HL-60/S4 treated with phorbol 12-myristate 13-acetate at 8.2 ng/mL for 4 days and 3 days (cell line): ENCODE results near the gene MAPK8.

Experiments
- in situ Hi-C: fragments of 300-500 bp; cut with MboI; formaldehyde crosslinking; loops from 2 replicates; pipeline ENCODE4 v1.15.0; 2022; ENCODE audit warnings: low sequenced_read_pairs

Gene MAPK8

DNA sequence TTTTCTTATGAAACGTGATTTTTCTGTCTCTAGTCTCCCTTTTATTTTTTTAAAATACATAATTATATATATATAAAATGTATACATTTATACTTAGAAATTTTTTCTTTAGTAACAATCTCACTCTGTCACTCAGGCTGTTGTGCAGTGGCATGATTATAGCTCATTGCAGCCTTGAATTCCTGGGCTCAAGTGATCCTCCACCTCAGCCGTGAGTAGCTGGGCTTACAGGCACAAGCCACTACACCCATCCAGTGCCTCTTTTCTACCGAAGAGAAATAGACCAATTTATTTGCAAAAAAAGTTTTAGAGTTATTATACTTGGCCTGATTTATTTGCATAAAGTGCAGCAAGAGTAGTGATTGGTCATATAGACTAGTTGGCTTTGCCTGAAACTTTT, 72.2 kb downstream of the MAPK8 start:
- in situ Hi-C loops = no loop called here

DNA sequence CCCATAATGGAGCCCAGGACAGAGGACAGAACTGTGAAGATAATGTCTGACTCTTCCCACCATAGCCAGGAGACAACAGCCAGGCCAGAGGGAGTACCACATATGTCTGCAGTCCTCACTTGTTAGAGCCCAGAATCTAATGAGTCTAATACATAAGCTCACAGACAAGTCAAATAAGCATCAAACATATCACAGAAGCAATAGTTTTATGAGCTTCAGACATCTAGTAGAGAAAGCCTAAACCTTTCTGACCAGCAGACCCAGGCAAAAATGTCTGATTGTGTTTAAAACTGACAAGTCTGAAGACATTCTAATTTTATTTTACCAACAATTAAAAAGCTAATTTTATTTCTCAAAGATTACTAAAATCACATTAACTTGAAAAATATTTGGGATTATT, 75.5 kb downstream of the MAPK8 start:
- in situ Hi-C loops = no loop called here

DNA sequence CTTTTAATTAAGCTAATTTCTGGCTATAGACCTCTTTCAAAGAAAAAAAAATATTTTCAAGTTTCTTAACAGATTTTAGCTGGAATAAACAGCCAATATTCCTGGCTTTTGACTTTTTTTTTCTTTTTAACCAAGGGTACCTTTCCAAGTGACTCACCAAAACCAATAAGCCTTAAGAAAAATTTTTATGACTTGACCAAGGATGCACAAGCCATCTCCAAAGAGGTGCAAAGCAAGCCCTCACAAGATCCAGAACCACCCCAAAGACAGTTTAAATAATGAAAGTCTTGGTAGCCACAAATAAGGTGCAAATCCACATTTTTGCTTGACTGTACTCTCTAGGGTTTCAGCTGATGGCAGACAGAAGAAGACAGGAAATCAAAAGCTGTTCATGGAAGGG, 76.5 kb downstream of the MAPK8 start:
- in situ Hi-C loops = no loop called here

DNA sequence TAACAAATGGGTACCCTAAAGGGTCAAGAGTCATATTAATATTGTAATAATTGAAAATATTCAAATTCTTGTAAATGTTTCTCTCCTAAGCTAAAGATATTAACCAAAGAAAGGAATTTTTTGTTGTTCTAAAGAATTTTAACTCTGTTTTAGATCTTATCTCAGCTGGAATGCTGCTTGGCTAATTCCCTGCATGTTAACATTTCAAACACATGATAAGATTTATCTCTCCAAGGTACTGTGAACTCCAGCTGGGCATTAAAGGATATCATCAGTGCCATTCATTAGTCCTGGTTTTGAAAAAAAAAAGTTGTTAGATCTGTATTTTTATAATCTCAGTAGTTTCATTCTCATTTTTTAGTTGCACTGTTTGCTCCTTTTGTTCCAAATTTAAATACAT, 76.9 kb downstream of the MAPK8 start:
- in situ Hi-C loops = no loop called here

DNA sequence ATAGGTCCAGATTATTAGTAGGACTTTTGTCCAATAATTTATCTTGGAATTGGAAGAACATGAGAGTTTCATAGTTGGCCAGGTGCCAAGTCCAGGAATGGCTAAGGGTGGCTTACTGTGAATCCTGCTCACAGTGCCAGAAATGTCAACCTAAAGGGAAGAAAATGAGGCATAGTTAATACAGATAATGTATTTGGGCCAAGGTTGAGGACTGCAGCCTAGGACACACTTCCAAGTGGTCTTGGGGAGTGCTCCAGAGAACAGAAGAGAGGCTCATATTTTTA, 78.2 kb downstream of the MAPK8 start:
- in situ Hi-C loops = no loop called here

DNA sequence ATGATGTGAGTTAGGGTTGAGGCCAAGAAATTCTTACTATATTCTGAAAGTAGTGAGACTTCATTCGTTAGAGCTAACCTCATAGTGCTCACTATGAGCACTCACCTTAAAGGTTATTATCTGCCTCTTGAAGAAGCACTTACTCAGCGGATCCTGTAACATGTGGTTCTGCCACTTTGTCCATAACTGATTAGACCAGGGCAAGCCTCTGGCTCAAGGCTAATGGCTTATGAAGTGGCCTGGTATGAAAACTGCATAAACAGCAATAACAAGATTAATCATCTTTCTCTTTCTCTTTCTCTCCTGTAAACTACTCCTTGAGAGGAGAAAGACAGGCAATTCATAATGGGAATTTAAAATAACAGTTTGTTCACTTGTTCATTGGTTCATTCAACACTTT, 82.8 kb downstream of the MAPK8 start:
- in situ Hi-C loops = no loop called here

DNA sequence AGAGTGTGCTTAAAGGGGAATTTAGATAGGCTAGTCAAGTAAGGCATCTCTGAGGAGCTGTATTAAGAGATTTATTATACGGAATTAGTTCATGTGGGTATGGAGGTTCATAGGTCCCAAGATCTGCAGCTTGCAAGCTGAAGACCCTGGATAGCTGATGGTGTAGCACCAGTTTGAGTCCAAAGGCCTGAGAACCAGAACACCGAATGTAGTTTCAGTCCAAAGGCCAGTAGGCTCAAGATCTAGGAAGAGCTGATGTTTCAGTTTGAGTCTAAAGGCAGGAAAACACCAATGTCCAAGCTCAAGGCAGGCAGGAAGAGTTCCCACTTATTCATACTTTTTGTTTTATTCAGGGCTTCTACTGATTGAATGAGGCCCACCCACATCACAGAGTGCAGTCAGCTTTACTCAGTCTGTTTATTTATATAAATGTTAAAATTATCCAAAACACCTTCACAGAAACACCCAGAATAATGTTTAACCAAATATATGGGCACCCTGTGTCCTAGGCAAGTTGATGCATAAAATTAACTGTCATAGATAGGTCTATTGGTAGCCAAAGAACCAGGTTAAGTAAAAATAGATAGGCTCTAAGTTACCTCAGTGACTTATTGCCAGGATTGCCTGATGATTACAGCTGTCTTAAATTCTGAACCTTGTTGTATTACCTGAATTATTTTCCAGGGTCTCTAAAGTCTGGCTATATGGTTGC, 83.5 kb downstream of the MAPK8 start:
- in situ Hi-C loops = no loop called here

DNA sequence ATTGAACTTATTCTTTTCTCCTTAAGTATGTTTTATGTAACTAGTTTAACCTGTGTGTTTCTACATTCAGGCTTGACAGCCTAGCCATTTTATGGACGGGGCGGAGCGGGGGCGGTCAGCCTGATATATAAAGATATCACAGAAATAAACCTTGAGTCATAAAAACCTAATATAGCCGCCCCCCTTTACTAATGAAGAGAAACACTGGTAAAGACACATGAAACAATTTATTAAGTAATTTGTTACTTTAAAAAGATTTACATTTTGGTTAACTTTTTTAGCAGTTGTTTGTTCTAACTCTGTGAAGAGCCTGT, 84.0 kb downstream of the MAPK8 start:
- in situ Hi-C loops = no loop called here

DNA sequence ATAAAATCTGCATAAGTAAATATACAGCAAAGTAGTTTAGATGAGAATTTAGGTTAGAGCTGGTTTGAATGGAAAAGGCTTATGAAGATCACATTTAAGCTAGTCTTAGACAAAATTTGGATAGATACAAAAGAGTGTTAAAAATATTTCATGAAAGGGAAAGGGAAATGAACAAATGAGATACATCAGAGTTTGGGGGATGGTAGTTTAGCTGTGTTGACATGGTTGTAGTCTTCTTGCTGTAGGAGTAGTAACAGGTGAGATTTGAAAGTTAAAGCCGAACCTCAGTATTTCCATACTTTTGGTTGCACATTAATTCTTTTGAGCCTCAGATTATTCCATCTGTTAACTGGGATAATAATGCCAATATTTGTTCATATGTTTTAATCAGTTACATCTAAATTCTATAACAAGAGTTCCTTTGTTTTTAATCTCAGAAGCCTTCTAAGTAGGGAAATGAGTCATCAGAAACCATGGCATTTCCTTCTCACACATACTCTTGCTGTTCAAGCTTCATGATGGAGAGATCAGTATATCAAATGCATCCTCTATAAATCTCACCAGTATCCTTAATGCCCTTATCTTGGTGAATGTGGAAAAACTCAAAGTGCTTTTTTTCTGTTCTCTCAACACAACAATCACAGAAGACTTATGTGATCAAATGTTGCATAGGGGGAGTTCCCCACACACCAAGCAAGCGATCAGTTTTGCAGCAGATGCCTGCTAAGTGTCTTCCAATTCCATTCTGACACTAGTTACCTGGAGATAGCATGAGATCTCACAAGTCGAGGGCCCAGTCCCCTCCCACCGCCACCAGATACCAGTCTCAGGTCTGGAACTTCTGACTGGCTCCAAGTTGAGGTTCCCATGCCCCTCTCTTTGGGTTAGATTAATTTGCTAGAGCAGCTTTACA, 84.7 kb downstream of the MAPK8 start:
- in situ Hi-C loops = no loop called here

DNA sequence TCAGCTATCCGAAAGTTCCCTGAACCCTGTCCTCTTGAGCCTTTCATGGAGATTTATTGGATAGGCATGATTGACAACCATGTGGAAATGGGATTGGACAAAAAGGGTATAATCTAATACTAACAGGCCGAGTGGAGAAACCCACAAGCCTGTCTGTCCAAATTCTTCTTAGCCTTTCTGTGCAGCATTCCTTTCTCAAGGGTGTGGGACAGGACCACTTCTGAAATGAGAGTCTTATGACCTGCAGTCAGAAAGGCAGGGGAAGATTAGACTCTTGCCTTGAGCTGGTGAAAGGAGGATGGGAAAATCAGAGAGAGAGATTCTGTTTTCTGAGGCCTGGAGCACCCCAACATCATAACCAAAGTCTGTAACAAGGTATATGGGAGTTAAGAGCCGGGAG, 85.5 kb downstream of the MAPK8 start:
- in situ Hi-C loops = no loop called here

DNA sequence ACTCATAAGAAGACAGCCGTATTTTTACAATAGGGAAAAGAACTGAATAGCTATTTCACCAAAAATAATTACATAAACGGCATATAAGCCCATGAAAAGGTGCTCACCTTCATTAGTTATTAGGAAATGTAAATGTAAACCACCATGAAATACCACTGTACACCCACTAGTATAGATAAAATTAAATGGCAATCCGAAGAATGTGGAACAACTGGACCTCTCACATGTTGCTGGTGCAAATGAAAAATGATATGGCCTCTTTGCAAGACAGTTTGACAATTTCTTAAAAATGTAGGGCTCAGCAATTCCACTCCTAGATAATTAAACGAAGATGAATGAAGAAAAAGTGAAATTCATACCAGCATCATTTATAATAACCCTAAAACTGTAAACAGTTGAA, 91.8 kb downstream of the MAPK8 start:
- in situ Hi-C loops = no loop called here

DNA sequence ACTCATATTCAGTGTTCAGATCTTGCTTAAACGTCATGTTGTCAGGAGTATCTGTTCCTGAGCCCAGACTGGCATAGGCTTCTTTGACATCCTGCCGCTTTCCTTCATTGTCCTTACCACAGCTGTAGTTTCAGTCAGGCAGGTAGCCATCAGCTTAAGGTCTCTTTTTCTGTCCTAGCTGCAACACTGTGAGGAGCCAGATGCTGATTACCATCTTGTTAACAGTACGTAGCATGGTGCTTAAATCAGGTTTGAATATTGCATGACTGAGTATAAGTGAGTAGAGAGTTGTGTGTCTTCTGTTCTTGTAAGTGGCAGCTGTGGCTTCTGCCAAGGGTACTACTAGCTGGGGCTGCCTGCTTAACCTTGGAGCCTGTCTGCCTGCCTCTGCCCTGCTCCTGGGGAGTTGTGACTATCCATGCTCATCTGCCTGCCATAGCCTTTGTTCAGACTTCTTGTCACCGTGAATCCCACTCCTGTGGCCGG, 92.6 kb downstream of the MAPK8 start:
- in situ Hi-C loops = no loop called here

DNA sequence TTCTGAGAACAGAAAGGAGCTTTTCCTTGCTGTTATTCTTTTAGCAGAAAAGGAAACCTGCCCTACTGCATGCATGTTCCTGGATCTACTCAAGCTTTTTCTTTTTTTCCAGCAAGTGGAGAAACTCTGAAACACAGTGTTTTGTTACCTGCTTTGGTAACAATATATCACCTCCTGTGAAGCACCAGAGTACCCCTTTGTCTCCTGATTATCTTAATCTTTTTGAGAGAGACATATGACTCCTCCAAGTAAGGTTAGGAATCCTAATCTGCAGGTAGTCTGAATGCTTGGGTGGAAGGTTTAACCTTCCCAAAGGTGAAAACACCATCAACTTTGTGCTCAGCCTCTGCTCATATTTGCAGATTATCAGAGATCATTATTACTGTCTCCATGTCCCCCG, 93.1 kb downstream of the MAPK8 start:
- in situ Hi-C loops = no loop called here

DNA sequence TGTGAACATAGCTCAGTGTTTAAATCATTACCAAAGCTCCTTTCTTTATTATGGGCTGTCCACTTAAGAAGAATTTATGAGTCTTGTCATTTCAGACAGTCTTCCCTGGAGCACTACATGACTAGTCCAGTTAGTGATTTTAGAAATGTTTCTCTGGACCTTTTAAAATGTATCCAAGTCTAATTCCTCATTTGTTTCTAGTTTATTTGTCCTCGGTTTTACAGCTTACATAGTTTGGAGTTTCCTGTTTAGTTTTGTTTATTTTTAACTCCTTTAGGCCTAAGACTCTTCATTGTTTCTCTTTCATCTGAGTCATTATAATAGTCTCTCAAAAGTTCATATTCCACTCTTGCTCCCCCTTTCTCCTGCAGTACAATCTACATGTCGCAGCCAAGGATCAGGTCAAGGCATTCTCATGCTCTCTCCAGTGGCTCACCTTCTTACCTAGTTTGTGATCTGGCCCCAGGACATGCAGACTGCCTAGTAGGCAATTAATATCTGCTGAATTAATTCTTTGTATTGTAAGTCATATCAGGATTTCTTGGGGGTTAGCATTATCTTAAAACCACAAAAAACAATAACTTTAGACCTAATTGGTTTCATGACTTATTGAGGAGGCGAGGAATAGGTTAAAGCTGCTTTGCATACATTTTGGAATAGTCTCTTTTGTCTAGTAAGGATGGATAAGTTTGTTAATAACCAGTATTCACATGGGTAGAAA, 93.8 kb downstream of the MAPK8 start:
- in situ Hi-C loops = no loop called here

DNA sequence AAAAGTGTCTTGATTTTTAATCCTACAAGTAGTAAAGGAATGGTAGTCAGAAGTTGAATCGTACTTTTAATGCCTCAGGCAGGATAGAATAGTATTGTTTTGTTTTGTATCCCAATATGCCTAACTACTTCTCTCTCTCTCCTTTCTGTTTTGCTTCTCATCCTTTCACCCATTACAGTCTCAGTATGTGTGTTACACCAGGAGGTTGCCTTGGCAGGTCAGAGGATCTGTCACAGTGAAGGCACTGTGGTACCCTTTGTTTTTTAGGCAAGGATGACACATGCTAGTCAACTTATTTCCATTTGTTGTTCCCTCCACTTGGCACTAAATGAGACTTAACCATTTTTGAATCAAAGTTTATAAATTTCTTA, 94.4 kb downstream of the MAPK8 start:
- in situ Hi-C loops = no loop called here

DNA sequence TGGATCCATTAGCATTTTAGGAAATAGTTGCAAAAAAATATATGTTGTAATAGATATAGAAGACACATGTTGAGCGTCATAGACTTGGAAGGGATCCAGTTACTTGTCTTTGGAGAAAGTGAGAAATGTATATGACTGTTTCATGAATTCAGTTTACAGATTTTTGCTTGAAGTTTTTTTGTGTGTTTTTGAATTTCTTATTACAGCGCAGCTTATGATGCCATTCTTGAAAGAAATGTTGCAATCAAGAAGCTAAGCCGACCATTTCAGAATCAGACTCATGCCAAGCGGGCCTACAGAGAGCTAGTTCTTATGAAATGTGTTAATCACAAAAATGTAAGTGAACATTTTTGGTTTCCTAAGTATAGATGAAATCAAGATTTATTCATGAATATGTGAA, 98.2 kb downstream of the MAPK8 start:
- in situ Hi-C loops = no loop called here

DNA sequence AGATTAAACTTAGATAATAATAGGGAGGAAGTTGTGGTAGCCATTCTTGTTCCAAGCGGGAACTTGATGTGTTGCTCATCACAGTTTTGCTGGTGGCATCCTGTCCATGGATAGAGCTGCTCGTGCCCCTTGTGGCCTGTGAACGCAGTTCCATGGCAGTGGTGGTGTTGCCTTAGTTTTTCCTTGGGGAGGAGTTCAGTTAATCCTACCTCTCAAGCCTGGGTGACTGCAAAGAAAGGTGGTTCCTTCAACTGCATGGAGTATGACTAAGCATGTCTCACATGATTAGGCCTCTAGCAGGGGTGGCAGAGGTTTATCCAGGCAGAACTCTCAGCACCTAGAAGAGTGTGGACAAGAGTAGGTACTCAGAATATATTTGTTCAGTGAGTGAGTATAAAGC, 99.7 kb downstream of the MAPK8 start:
- in situ Hi-C loops = no loop called here

DNA sequence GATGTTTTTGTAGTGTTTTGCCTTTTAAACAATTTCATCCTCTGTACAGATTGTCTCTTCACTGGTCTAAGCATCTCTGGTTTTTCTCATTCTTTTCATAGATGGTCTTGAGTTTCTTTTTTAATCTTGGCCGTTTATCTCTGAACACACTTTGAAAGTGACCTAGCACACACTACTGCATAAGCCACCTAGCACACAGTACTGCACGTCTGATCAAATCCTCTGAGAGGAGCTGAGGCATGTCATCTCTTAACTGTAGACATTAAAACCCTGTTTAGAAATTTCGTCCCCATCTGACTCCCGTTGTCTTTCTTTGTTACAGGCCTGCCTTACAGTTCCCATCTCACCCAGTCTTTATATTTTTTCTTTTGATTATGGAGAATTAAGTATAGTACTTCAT, 100.2 kb downstream of the MAPK8 start:
- in situ Hi-C loops = no loop called here

DNA sequence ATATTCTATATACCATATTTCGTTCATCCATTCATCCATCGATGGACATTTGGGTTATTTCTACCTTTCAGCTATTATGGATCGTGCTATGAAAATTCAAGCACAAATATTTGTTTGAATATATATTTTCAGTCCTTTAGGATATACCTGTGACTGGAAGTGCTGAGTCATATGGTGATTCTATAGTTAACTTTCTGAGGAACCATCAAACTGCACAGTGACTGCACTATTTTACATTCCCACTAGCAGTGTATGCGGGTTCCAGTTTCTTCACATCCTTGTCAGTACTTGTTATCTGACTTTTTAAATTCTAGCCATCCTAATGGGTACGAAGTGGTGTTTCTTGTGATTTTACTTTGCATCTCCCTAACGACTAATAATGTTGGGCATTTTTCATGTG, 104.0 kb downstream of the MAPK8 start:
- in situ Hi-C loops = no loop called here

DNA sequence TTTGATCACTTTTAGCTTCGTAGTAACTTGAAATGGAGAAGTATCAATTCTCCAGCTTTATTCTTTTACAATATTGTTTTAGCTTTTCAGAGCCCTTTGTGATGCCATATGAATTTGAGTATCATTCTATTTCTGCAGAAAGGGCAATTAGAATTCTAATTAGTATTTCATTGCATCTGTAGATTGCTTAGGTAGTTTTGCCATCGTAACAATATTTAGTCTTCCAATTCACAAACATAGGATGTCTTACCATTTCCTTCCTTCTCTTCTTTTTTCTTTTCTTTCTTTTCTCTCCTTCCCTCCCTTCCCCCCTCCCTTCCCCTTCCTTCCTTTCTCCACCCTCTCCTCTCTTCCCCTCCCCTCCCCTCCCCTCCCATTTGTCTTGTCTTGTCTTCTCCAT, 105.0 kb downstream of the MAPK8 start:
- in situ Hi-C loops = no loop called here

DNA sequence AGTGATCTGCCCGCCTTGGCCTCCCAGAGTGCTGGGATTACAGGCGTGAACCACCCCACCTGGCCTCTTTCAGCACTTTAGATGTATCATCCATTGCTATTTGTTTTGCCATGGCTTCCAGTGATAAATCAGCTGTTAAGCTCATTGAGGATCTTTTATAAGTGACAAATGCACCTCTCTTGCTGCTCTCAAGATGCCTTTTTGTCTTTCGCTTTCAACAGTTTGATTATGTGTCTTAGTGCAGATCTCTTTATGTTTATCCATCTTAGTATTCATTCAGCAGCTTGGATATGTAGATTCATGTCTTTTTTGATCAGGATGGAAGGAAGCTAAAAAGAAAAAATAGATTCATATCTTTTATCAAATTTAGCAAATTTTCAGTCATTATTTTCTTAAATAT, 105.6 kb downstream of the MAPK8 start:
- in situ Hi-C loops = no loop called here

DNA sequence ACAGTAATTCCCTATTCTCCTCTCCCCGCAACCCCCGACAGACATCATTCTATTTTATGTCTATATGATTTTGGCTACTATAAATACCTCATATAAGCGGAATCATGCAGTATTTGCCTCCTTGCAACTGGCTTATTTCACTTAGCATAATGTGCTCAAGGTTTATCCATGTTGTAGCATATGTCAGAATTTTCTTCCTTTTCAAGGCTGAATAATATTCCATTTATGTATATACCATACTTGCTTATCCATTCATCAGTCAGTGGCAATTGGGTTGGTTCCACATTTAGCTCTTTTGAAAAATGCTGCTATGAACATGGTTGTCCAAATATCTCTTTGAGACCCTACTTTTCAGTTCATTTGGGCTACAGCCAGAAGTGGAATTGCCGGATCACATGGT, 106.5 kb downstream of the MAPK8 start:
- in situ Hi-C loops = no loop called here
